ENCODE measurements around the gene CHFR. TPM values are rescaled to one million over a fixed set of nuclear protein-coding genes. Genes with fewer than 3 reads are reported as not detected.
"Not testable (repeated sequence)": the region's sequence is repeated elsewhere in the genome, so short reads cannot be mapped to it uniquely, and the experiment has no call there.

The CHFR gene
- total RNA-seq, 2 experiments from 2014 or later = 38.2 to 55.9 TPM

DNA sequence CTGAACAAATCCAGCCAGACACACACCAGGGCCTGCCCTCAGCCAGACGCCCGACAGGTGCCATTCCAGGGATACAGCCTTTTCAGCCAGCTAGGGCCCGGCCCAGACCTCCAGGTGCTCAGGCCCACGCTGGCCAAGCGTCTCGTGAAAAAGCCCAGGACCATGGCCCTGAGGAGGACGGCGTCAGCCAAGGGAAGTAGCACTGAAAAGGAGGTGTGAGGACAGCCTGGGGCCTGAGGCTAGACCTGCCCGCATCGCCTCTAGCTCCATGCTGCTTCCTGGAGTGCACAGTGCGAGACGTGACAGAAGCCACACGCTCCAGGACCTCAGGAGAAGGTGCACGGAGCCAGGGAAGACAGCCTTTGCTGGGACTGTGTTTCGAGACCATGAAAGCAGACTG is 88.6 kb downstream of the CHFR start:
- ChIA-PET CTCF (ENCODE audit: unreplicated experiment) (no interaction called here), POLR2A (no interaction called here)

DNA sequence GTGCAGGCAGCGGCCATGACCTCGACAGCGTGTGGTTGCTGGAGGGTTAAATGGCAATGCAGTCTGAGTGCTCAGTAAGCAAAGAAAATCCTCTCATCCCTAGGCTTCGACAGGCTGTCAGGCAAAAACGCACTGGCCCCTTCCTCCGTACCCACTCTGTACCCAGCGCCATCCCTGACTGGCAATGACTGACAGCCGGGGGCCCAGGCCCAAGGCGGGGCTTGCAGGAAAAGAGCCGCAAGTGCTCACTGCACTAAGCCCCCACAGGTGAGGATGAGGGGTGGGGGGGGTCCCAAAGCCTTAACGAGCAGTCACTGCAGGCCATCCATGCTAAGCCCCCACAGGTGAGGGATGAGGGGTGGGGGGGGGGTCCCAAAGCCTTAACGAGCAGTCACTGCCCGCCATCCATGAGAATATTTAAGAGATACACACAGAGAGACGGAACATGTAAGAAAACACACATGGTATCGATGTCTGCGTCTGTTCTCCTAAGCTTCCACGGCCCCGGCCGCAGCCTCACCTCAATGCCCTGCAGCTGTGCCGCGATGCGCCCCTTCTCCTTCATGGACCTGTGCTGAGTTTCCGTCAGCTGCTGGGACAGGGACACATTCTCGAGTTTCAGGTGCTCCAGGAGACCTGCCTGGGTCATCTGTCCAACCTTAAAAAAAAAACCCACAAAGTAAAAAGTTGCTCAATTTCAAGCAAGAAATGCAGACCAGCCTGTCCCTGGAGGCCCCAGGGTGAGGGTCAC is 89.4 kb downstream of the CHFR start:
- Histone ChIP-seq H3K79me2 (ENCODE audit: insufficient read depth, low read depth, low read length) (no peaks in the 10 kb centered on the region), H3K9me3 (ENCODE audit: low read length) (no peaks in the 10 kb centered on the region), H3K36me3 (ENCODE audit: insufficient read depth, low read length) (peaks cover 80% of the 10 kb centered on the region), H3K4me1 (ENCODE audit: insufficient read depth, low read length, poor library complexity, severe bottlenecking) (no peaks in the 10 kb centered on the region), H3K9me2 (ENCODE audit: insufficient read depth, low read length) (no peaks in the 10 kb centered on the region), H4K20me1 (ENCODE audit: insufficient read depth, low read length) (no peaks in the 10 kb centered on the region), H2AFZ (ENCODE audit: low read length) (no peak overlapping the region), H3K4me3 (ENCODE audit: low read depth, low read length, poor library complexity, severe bottlenecking) (no peak overlapping the region), H3K27ac (ENCODE audit: low read depth, low read length, poor library complexity, severe bottlenecking) (no peak overlapping the region), H3K4me2 (ENCODE audit: low read length) (no peak overlapping the region)
- intact Hi-C loops (cut with micrococcal nuclease; ENCODE audit: unreplicated experiment) = no loop called here
- TF ChIP-seq EZH2phosphoT487 (IDR thresholded peaks at IDR 0.05; ENCODE audit: borderline replicate concordance, low read depth, low read length) = no peak
- TF ChIP-seq, protein P1, sequence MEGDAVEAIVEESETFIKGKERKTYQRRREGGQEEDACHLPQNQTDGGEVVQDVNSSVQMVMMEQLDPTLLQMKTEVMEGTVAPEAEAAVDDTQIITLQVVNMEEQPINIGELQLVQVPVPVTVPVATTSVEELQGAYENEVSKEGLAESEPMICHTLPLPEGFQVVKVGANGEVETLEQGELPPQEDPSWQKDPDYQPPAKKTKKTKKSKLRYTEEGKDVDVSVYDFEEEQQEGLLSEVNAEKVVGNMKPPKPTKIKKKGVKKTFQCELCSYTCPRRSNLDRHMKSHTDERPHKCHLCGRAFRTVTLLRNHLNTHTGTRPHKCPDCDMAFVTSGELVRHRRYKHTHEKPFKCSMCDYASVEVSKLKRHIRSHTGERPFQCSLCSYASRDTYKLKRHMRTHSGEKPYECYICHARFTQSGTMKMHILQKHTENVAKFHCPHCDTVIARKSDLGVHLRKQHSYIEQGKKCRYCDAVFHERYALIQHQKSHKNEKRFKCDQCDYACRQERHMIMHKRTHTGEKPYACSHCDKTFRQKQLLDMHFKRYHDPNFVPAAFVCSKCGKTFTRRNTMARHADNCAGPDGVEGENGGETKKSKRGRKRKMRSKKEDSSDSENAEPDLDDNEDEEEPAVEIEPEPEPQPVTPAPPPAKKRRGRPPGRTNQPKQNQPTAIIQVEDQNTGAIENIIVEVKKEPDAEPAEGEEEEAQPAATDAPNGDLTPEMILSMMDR (conservative IDR thresholded peaks at IDR 0.05; ENCODE audit: low read length) = no peak
- ChIA-PET CTCF (ENCODE audit: unreplicated experiment) (no interaction called here), POLR2A (no interaction called here)
- BruUV-seq (replicated peaks) = no TSS peak
- no peak for DNase-seq (ENCODE audit: low spot score)

More for the DNA sequence above, 88.6 kb downstream of the CHFR start:
- Histone ChIP-seq H3K27ac (ENCODE audit: low read depth, low read length, poor library complexity, severe bottlenecking) (no peak overlapping the region), H3K9me3 (ENCODE audit: low read length) (no peaks in the 10 kb centered on the region), H2AFZ (ENCODE audit: low read length) (no peak overlapping the region), H3K36me3 (ENCODE audit: insufficient read depth, low read length) (peaks cover 85% of the 10 kb centered on the region), H3K4me1 (ENCODE audit: insufficient read depth, low read length, poor library complexity, severe bottlenecking) (no peaks in the 10 kb centered on the region), H3K9me2 (ENCODE audit: insufficient read depth, low read length) (no peaks in the 10 kb centered on the region), H4K20me1 (ENCODE audit: insufficient read depth, low read length) (no peaks in the 10 kb centered on the region), H3K4me2 (ENCODE audit: low read length) (no peak overlapping the region), H3K4me3 (ENCODE audit: low read depth, low read length, poor library complexity, severe bottlenecking) (no peak overlapping the region), H3K79me2 (ENCODE audit: insufficient read depth, low read depth, low read length) (no peaks in the 10 kb centered on the region)
- no peak for DNase-seq (ENCODE audit: low spot score)
- TF ChIP-seq EZH2phosphoT487 (IDR thresholded peaks at IDR 0.05; ENCODE audit: borderline replicate concordance, low read depth, low read length) = no peak
- TF ChIP-seq, protein P1 (conservative IDR thresholded peaks at IDR 0.05; ENCODE audit: low read length) = no peak
- no TSS peak for BruUV-seq (replicated peaks)
- intact Hi-C loops (cut with micrococcal nuclease; ENCODE audit: unreplicated experiment) = no loop called here

DNA sequence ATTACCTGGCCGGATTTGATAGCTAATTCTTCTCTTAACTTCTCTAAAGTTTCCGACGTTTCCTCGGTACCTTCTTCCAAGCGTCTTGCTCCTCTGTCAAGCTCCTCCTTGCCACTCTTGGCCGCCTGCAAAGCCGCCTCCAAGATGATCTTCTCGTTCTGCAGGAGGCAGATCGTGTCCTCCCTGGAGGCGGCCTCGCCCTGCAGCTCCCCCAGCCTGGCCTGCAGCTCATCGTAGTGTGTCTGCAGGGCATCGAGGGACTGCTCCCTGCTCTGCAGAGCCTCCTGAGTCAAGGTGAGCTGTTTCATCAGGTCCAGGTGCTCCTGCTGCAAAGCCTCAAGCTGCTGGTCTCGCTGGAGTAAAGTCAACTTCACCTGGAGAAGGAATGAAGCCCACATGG is 91.6 kb downstream of the CHFR start:
- POLR2A ChIA-PET = no interaction called here
- TSS peak; percentile 64 for BruUV-seq (replicated peaks)
- TF ChIP-seq, protein P1 (conservative IDR thresholded peaks at IDR 0.05; ENCODE audit: low read length) = no peak
- TF ChIP-seq EZH2phosphoT487 (IDR thresholded peaks at IDR 0.05; ENCODE audit: borderline replicate concordance, low read depth, low read length) = no peak

DNA sequence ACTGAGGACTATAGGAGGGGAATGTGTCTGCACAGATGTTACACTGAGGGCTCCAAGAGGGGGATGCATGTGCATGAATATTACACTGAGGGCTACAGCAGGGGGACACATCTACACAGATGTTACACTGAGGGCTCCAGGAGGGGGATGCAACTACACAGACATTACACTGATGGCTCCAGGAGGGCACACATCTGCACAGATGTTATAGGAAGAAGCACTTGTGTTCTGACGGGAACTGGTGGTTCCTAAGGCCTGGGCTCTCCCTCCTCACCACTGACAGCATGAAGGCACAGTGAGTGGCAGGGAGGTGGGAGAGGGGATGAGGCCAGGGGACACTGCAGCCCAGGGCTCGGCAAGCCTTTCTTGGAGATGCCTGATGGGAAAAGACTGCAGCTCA is 95.5 kb downstream of the CHFR start:
- H3K4me3 ChIP-seq (ENCODE audit: low read depth, low read length, poor library complexity, severe bottlenecking); CTCF ChIA-PET (ENCODE audit: unreplicated experiment); intact Hi-C loops (cut with micrococcal nuclease; ENCODE audit: unreplicated experiment); H2AFZ ChIP-seq (ENCODE audit: low read length); H3K4me1 ChIP-seq (ENCODE audit: insufficient read depth, low read length, poor library complexity, severe bottlenecking); BruUV-seq (replicated peaks); H3K9me3 ChIP-seq (ENCODE audit: low read length); POLR2A ChIA-PET; H3K27ac ChIP-seq (ENCODE audit: low read depth, low read length, poor library complexity, severe bottlenecking); H3K79me2 ChIP-seq (ENCODE audit: insufficient read depth, low read depth, low read length); H3K9me2 ChIP-seq (ENCODE audit: insufficient read depth, low read length); DNase-seq (ENCODE audit: low spot score); H3K4me2 ChIP-seq (ENCODE audit: low read length); H4K20me1 ChIP-seq (ENCODE audit: insufficient read depth, low read length): not testable (repeated sequence)
- H3K36me3 ChIP-seq (ENCODE audit: insufficient read depth, low read length) = peaks cover 75% of the 10 kb centered on the region

More for the DNA sequence above, 91.6 kb downstream of the CHFR start:
- no peaks in the 10 kb centered on the region for H3K9me3 ChIP-seq (ENCODE audit: low read length)
- no peaks in the 10 kb centered on the region for H3K79me2 ChIP-seq (ENCODE audit: insufficient read depth, low read depth, low read length)
- peaks cover 80% of the 10 kb centered on the region for H3K36me3 ChIP-seq (ENCODE audit: insufficient read depth, low read length)
- H3K9me2 ChIP-seq (ENCODE audit: insufficient read depth, low read length) = no peaks in the 10 kb centered on the region
- DNase-seq (ENCODE audit: low spot score) = no peak
- H2AFZ ChIP-seq (ENCODE audit: low read length) = no peak overlapping the region
- H4K20me1 ChIP-seq (ENCODE audit: insufficient read depth, low read length) = no peaks in the 10 kb centered on the region
- no peak overlapping the region for H3K4me3 ChIP-seq (ENCODE audit: low read depth, low read length, poor library complexity, severe bottlenecking)
- H3K4me2 ChIP-seq (ENCODE audit: low read length) = no peak overlapping the region
- no peaks in the 10 kb centered on the region for H3K4me1 ChIP-seq (ENCODE audit: insufficient read depth, low read length, poor library complexity, severe bottlenecking)
- no peak overlapping the region for H3K27ac ChIP-seq (ENCODE audit: low read depth, low read length, poor library complexity, severe bottlenecking)
- intact Hi-C loops (cut with micrococcal nuclease; ENCODE audit: unreplicated experiment) = no loop called here
- CTCF ChIA-PET (ENCODE audit: unreplicated experiment) = no interaction called here
